DND-41 (cell line): Measurements from ENCODE around the gene TLN1.

ENCODE experiments used
- ATAC-seq: fragments of 200-7000 bp; cut with Tn5 transposase; 3 replicates; pipeline ENCODE4 v1.9.1; 2021; ENCODE audit warnings: low read depth; ENCODE audit not compliant: insufficient read depth
- DNase-seq: peaks from one replicate; pipeline ENCODE4 v3.0.0-alpha.2; 2020
- H2AFZ ChIP-seq: 2 replicates; pipeline ENCODE4 v1.6.0; 2012; ENCODE audit warnings: low read depth, low read length
- H3K27ac ChIP-seq: 2 replicates; pipeline ENCODE4 v1.5.1; 2012; ENCODE audit warnings: low read length, inconsistent platforms
- H3K27me3 ChIP-seq: fragments of 200-600 bp; sonication (generic); 2 replicates; pipeline ENCODE4 v1.6.0; 2012; ENCODE audit warnings: low read length, mild to moderate bottlenecking, inconsistent platforms; ENCODE audit not compliant: insufficient read depth, poor library complexity
- H3K36me3 ChIP-seq: 2 replicates; pipeline ENCODE4 v1.5.1; 2012; ENCODE audit warnings: low read length, inconsistent platforms; ENCODE audit not compliant: insufficient read depth
- H3K4me1 ChIP-seq: 2 replicates; pipeline ENCODE4 v1.5.1; 2012; ENCODE audit warnings: mild to moderate bottlenecking, low read length; ENCODE audit not compliant: insufficient read depth
- H3K4me2 ChIP-seq: 2 replicates; pipeline ENCODE4 v1.6.0; 2012; ENCODE audit warnings: mild to moderate bottlenecking, moderate library complexity, low read length, inconsistent platforms; ENCODE audit not compliant: insufficient read depth
- H3K4me3 ChIP-seq, 2 experiments: fragments of 200-600 bp in 1 of 2; shearing (Covaris generic) in 1 of 2; 2 replicates each; pipeline ENCODE4 v1.5.1; 2012 to 2016; ENCODE audit warnings: inconsistent platforms in 2 of 2, low read length in 2 of 2, mild to moderate bottlenecking in 2 of 2, low read depth in 1 of 2, moderate library complexity in 1 of 2
- H3K79me2 ChIP-seq: 2 replicates; pipeline ENCODE4 v1.6.0; 2012; ENCODE audit warnings: low read length, inconsistent platforms; ENCODE audit not compliant: insufficient read depth
- H3K9ac ChIP-seq: 2 replicates; pipeline ENCODE4 v1.6.0; 2012; ENCODE audit warnings: low read depth, mild to moderate bottlenecking, inconsistent platforms, low read length, moderate library complexity
- H3K9me3 ChIP-seq: 2 replicates; pipeline ENCODE4 v1.5.1; 2012; ENCODE audit warnings: low read length, moderate library complexity, mild to moderate bottlenecking, inconsistent platforms; ENCODE audit not compliant: insufficient read depth, severe bottlenecking
- H4K20me1 ChIP-seq: 2 replicates; pipeline ENCODE4 v1.6.0; 2012; ENCODE audit warnings: low read length; ENCODE audit not compliant: insufficient read depth
- EZH2 ChIP-seq: IDR thresholded peaks from 3 replicates; pipeline ENCODE4 v1.6.1; 2012; ENCODE audit warnings: borderline replicate concordance, low read depth, mild to moderate bottlenecking, moderate library complexity, low read length, inconsistent platforms; ENCODE audit not compliant: severe bottlenecking
- TF ChIP-seq, protein P1 (sequence below): IDR thresholded peaks from 2 replicates; pipeline ENCODE4 v1.5.1; 2012; ENCODE audit warnings: borderline replicate concordance, low read length, moderate library complexity, mild to moderate bottlenecking; ENCODE audit not compliant: poor library complexity, severe bottlenecking; ENCODE audit errors: extremely low read depth

Gene TLN1

GRCh38 chr9:35723426-35723825 is 8.6 kb downstream of the TLN1 start:
- H3K4me3 ChIP-seq = no peak overlapping the region
- ATAC-seq (no peak), DNase-seq (no peak)
- no peak overlapping the region for H3K27ac ChIP-seq
- H4K20me1 ChIP-seq = peaks cover 33% of the 10 kb centered on the region
- no peak overlapping the region for H2AFZ ChIP-seq
- no peak overlapping the region for H3K9ac ChIP-seq
- H3K9me3 ChIP-seq = no peaks in the 10 kb centered on the region
- no peaks in the 10 kb centered on the region for H3K27me3 ChIP-seq
- H3K4me2 ChIP-seq = no peak overlapping the region
- peaks cover 14% of the 10 kb centered on the region for H3K4me1 ChIP-seq
- no peak for TF ChIP-seq EZH2
- TF ChIP-seq, protein P1, sequence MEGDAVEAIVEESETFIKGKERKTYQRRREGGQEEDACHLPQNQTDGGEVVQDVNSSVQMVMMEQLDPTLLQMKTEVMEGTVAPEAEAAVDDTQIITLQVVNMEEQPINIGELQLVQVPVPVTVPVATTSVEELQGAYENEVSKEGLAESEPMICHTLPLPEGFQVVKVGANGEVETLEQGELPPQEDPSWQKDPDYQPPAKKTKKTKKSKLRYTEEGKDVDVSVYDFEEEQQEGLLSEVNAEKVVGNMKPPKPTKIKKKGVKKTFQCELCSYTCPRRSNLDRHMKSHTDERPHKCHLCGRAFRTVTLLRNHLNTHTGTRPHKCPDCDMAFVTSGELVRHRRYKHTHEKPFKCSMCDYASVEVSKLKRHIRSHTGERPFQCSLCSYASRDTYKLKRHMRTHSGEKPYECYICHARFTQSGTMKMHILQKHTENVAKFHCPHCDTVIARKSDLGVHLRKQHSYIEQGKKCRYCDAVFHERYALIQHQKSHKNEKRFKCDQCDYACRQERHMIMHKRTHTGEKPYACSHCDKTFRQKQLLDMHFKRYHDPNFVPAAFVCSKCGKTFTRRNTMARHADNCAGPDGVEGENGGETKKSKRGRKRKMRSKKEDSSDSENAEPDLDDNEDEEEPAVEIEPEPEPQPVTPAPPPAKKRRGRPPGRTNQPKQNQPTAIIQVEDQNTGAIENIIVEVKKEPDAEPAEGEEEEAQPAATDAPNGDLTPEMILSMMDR = no peak
- peaks cover 30% of the 10 kb centered on the region for H3K79me2 ChIP-seq
- H3K36me3 ChIP-seq = peaks cover 92% of the 10 kb centered on the region

DNA sequence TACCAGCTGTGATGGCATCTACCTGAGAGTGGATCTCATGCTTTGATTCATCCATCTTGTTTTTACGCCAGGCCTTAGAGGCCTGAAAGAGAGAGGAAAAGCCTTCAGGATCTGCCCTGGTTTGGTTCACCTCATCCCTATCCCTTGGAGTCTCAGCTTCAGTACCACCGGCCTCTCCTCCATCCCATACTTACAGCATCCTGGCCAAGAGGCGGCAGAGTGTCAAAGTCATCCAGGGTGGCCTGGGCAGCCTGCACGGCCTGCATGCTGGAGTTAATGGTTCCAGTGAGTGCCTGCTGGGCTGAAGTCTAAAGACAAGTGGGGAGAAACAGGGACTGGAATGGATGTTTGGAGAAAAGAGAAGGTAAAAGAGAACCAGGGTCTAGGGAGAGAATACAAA is 12.4 kb downstream of the TLN1 start:
- Histone ChIP-seq H4K20me1 (peaks cover 4% of the 10 kb centered on the region; the same call in 1 of the 2 replicates), H3K9ac (no peak overlapping the region), H3K79me2 (no peaks in the 10 kb centered on the region), H3K4me2 (no peak overlapping the region), H3K27me3 (no peaks in the 10 kb centered on the region), H3K9me3 (no peaks in the 10 kb centered on the region), H2AFZ (no peak overlapping the region), H3K4me1 (no peaks in the 10 kb centered on the region), H3K27ac (no peak overlapping the region), H3K4me3 (no peak overlapping the region), H3K36me3 (peaks cover 99% of the 10 kb centered on the region)
- TF ChIP-seq, protein P1 = no peak
- ATAC-seq = no peak
- DNase-seq = no peak

DNA sequence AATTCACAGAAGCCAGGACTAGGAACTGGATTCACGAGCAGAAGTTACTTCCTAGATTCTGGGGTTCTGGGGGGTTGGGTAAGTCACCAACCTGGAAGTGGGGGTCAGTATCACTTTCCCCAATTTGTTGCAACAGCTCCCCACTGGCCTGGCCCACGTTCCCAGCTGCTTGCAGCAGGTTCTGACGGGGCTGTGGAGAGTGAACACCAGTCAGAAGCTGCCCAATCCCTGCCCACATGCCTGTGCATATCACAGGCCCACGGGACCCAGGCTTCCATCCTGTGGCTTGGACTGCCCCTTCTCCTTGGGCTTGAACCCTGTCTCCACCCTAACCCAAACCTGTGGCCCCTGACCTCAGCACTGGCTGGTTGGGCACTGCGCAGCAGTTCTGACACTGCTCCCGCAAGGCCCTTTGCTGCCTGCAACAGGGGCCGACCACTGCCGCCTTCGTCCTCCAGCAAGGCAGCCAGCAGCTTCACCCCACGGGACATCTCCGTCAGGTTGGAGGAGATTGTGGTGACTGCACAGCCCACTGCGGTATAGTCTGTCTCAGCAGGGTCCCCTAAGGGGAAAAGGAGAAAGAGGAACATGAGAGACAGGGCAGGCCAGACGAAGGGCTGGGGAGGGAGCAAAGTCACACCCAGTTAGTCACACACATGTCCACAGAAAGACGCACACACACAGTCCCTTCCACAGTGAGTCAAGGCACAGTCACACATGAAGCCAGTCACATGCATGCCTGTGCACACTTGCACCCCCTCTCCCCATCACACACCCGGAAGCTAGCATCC is 13.1 kb downstream of the TLN1 start:
- Histone ChIP-seq H3K4me3 (no peak overlapping the region), H3K27me3 (no peaks in the 10 kb centered on the region), H3K79me2 (no peaks in the 10 kb centered on the region), H2AFZ (no peak overlapping the region), H3K9ac (no peak overlapping the region), H3K4me2 (no peak overlapping the region), H4K20me1 (peaks cover 4% of the 10 kb centered on the region; the same call in 1 of the 2 replicates), H3K36me3 (peaks cover 99% of the 10 kb centered on the region), H3K9me3 (no peaks in the 10 kb centered on the region), H3K4me1 (no peaks in the 10 kb centered on the region), H3K27ac (no peak overlapping the region)
- TF ChIP-seq EZH2 = no peak
- TF ChIP-seq, protein P1 = no peak
- ATAC-seq (no peak), DNase-seq (no peak)
